Skin epidermis (tissue), 12 donors: Measurements from ENCODE around the gene AREG.
"Not testable (repeated sequence)": the region's sequence is repeated elsewhere in the genome, so short reads cannot be mapped to it uniquely, and the experiment has no call there.

Experiments
- H3K27ac ChIP-seq, 21 experiments: fragments of 200-600 bp; sonication (generic) in 11 of 21; one replicate each; pipeline ENCODE4 v1.5.0; 2020; ENCODE audit warnings: mild to moderate bottlenecking in 3 of 21, inconsistent platforms in 2 of 21, moderate library complexity in 2 of 21
- H3K4me3 ChIP-seq, 7 experiments: fragments of 200-600 bp; sonication (generic) in 2 of 7; one replicate each; pipeline ENCODE4 v1.5.0; 2020; ENCODE audit warnings: inconsistent platforms in 2 of 7, mild to moderate bottlenecking in 2 of 7, moderate library complexity in 1 of 7

The AREG gene

GRCh38 chr4:74444891-74445642 lies at the start of gene AREG:
TSS of gene AREG (plus strand) at chr4:74445136. CDS start at chr4:74445346, 210 bp downstream.
- peak within 1 kb of the TSS in 20 of 21 experiments; percentile 22 to 91 (median 81) for H3K27ac ChIP-seq
- H3K4me3 ChIP-seq, result peak within 1 kb of the TSS; percentile 43 to 68 (median 57)

GRCh38 chr4:74395633-74396032 lies 49.3 kb upstream of the AREG start:
- no peak overlapping the region for H3K27ac ChIP-seq
- no peak overlapping the region for H3K4me3 ChIP-seq

- H3K4me3 ChIP-seq, result peak overlapping the region; percentile 7 to 34 (median 20)
- peak overlapping the region in 10 of 21 experiments; percentile 38 to 77 (median 52) for H3K27ac ChIP-seq
Measured at GRCh38 chr4:74397748-74398426, 47.0 kb upstream of the AREG start.

- H3K4me3 ChIP-seq, H3K27ac ChIP-seq: not testable (repeated sequence)
Measured at GRCh38 chr4:74398894-74399589, 45.9 kb upstream of the AREG start.

- no peak overlapping the region for H3K4me3 ChIP-seq
- H3K27ac ChIP-seq, result no peak overlapping the region
Measured at GRCh38 chr4:74400395-74400794, 44.5 kb upstream of the AREG start.

GRCh38 chr4:74402692-74403456 lies 42.1 kb upstream of the AREG start:
- no peak overlapping the region for H3K4me3 ChIP-seq
- no peak overlapping the region for H3K27ac ChIP-seq

GRCh38 chr4:74407891-74408290 lies 37.0 kb upstream of the AREG start:
- H3K27ac ChIP-seq, result no peak overlapping the region

GRCh38 chr4:74408639-74409038 lies 36.3 kb upstream of the AREG start:
- no peak overlapping the region for H3K4me3 ChIP-seq
- H3K27ac ChIP-seq, result peak overlapping the region in 1 of 21 experiments; percentile 24

More at GRCh38 chr4:74407891-74408290, 37.0 kb upstream of the AREG start:
- H3K4me3 ChIP-seq, result no peak overlapping the region

GRCh38 chr4:74410272-74410671 lies 34.7 kb upstream of the AREG start:
- H3K4me3 ChIP-seq, result no peak overlapping the region
- H3K27ac ChIP-seq, result peak overlapping the region in 4 of 21 experiments; percentile 4 to 41 (median 22)

- no peak overlapping the region for H3K4me3 ChIP-seq
- H3K27ac ChIP-seq, result no peak overlapping the region
Measured at GRCh38 chr4:74412225-74412624, 32.7 kb upstream of the AREG start.

- Histone ChIP-seq H3K4me3 (no peak overlapping the region), H3K27ac (no peak overlapping the region)
Measured at GRCh38 chr4:74413265-74413664, 31.7 kb upstream of the AREG start.

- Histone ChIP-seq H3K4me3 (no peak overlapping the region), H3K27ac (no peak overlapping the region)
Measured at GRCh38 chr4:74414149-74414809, 30.7 kb upstream of the AREG start.

- Histone ChIP-seq H3K4me3 (no peak overlapping the region), H3K27ac (no peak overlapping the region)
Measured at GRCh38 chr4:74415602-74416300, 29.2 kb upstream of the AREG start.

GRCh38 chr4:74418063-74418670 lies 26.8 kb upstream of the AREG start:
- Histone ChIP-seq H3K4me3 (no peak overlapping the region), H3K27ac (no peak overlapping the region)

- no peak overlapping the region for H3K4me3 ChIP-seq
- no peak overlapping the region for H3K27ac ChIP-seq
Measured at GRCh38 chr4:74420863-74421262, 24.1 kb upstream of the AREG start.

- Histone ChIP-seq H3K4me3 (no peak overlapping the region), H3K27ac (no peak overlapping the region)
Measured at GRCh38 chr4:74423104-74423503, 21.8 kb upstream of the AREG start.

GRCh38 chr4:74424111-74424510 lies 20.8 kb upstream of the AREG start:
- H3K4me3 ChIP-seq, result no peak overlapping the region
- H3K27ac ChIP-seq, result no peak overlapping the region

GRCh38 chr4:74426101-74426500 lies 18.8 kb upstream of the AREG start:
- Histone ChIP-seq H3K4me3 (no peak overlapping the region), H3K27ac (no peak overlapping the region)
